Stimulated activated naive CD4-positive, alpha-beta T cell (primary cell): Measurements from ENCODE around the gene TSPYL1.

ENCODE experiments used
- DNase-seq, 6 experiments: peaks; one replicate each; lab custom pipeline; 2025; lab: John Stamatoyannopoulos, UW

The TSPYL1 gene

GRCh38 chr6:116258520-116258919 is 21.2 kb downstream of the TSPYL1 start:
- no peak for DNase-seq

- DNase-seq: no peak
Measured at GRCh38 chr6:116256694-116257093, 23.0 kb downstream of the TSPYL1 start.

GRCh38 chr6:116255246-116255800 is 24.4 kb downstream of the TSPYL1 start:
- no peak for DNase-seq

- peak in 1 of 6 experiments; percentile 41 for DNase-seq
Measured at GRCh38 chr6:116254297-116255056, 25.3 kb downstream of the TSPYL1 start.

GRCh38 chr6:116253505-116254296 is 26.0 kb downstream of the TSPYL1 start, which contains the start of gene TSPYL4:
TSS of gene TSPYL4 (minus strand) at chr6:116254075. CDS start at chr6:116254008, 67 bp downstream.
- DNase-seq: peak; percentile 82 to 93 (median 91)

GRCh38 chr6:116253188-116253504 is 26.6 kb downstream of the TSPYL1 start:
- no peak for DNase-seq

GRCh38 chr6:116251568-116252384 is 28.0 kb downstream of the TSPYL1 start:
- no peak for DNase-seq

GRCh38 chr6:116248577-116248976 is 31.2 kb downstream of the TSPYL1 start:
- no peak for DNase-seq

GRCh38 chr6:116247285-116247684 is 32.4 kb downstream of the TSPYL1 start:
- no peak for DNase-seq

- DNase-seq: no peak
Measured at GRCh38 chr6:116246089-116246488, 33.6 kb downstream of the TSPYL1 start.

GRCh38 chr6:116244284-116244683 is 35.4 kb downstream of the TSPYL1 start:
- no peak for DNase-seq

- no peak for DNase-seq
Measured at GRCh38 chr6:116239856-116240255, 39.9 kb downstream of the TSPYL1 start.

GRCh38 chr6:116239256-116239655 is 40.5 kb downstream of the TSPYL1 start:
- DNase-seq: no peak

GRCh38 chr6:116238083-116238482 is 41.6 kb downstream of the TSPYL1 start:
- no peak for DNase-seq

GRCh38 chr6:116234689-116235088 is 45.0 kb downstream of the TSPYL1 start:
- no peak for DNase-seq

- DNase-seq: no peak
Measured at GRCh38 chr6:116229287-116229913, 50.3 kb downstream of the TSPYL1 start.
